Endometrial microvascular endothelial cells (primary cell): ENCODE results near the gene SLC2A14. TPM values are rescaled to one million over a fixed set of nuclear protein-coding genes. Genes with fewer than 3 reads are reported as not detected.
"Not testable (repeated sequence)": the region's sequence is repeated elsewhere in the genome, so short reads cannot be mapped to it uniquely, and the experiment has no call there.

Source experiments
- in situ Hi-C: cut with HindIII; loops from 2 replicates; pipeline ENCODE4 v1.10.0; 2017; ENCODE audit warnings: low sequenced_read_pairs, low pct_unique_long_range_greater_than_20kb; ENCODE audit errors: inconsistent ontology term
- total RNA-seq: library from RNA; depleted of rRNA; stranded (reverse); fragments of >200 nt; gene quantifications from one replicate; pipeline ENCODE4 v1.2.3, GENCODE V29; 2015; ENCODE audit errors: inconsistent ontology term

SLC2A14 gene
- total RNA-seq, 1 donor from 2014 or later = not detected

- in situ Hi-C loops = no loop called here
Observed at GRCh38 chr12:7788294-7788660, 84.4 kb downstream of the SLC2A14 start.

DNA sequence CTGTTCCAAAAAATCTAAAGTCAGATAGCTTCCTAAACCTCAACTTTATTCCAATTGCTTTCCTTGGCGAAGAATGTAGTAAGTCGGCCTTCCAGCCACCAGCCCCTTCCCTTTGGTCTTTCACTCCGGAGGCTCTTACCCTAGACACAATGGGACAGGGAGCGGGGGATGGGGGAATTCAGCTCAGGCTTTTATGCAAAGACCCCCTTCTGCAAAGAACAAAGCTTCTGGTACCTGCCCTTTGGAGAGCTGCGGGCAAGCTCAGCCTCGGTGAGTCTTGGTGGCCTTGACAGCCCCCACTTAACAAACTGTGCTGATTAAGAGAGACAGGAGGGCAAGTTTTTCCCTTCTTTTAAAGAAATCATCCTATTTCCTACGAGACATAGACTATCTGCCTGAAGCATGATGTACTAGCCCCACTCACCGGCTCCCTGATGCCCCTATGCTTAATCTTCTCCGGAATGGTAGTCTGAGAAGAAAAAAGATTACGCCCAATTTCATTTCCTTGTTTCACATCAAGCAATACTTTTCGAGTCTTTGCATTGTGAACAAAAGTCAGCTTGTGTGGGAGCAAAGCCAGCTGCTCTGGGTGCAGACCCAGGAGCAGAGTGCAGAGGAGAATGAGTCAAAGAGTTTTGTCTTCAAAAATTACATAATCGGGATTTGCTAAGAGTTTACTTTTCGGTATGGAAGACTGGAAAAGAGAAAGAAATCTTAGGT lies 85.0 kb downstream of the SLC2A14 start:
- in situ Hi-C loops = no loop called here

DNA sequence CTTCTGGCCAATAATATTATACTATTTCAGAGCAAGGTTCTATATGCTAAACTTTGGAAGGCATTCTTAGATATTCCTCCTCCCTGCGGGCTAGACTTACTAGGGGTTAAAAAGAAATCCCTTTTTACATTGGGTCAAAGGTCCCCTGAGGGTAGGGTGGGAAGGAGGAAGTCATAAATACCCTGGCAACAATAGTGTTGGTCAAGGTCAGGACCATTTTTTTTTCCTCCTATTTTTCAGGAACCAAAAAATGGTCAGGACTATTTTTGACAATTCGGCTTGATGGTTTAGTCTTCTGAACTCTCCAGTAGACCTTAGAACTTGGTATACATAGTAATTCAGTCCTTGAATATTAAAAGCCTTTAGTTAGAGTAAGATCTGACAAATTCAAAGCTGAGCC lies 88.0 kb downstream of the SLC2A14 start:
- in situ Hi-C loops = no loop called here

DNA sequence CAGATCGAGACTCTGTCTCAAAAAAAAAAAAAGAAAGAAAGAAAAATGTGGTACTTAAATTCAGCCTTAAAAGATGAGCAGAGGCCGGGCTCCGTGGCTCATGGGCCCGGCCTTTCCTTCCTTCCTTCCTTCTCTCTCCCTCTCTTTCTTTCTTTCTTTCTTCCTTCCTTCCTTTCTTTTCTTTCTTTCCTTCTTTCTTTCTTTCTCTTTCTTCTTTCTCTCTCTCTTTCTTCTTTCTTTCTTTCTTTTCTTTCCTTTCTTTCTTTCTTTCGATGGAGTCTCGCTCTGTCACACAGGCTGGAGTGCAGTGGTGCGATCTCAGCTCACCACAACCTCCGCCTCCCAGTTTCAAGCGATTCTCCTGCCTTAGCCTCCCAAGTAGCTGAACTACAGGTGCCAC lies 89.3 kb downstream of the SLC2A14 start:
- in situ Hi-C loops = not testable (repeated sequence)

GRCh38 chr12:7782055-7782454 lies 90.7 kb downstream of the SLC2A14 start:
- in situ Hi-C loops = no loop called here

DNA sequence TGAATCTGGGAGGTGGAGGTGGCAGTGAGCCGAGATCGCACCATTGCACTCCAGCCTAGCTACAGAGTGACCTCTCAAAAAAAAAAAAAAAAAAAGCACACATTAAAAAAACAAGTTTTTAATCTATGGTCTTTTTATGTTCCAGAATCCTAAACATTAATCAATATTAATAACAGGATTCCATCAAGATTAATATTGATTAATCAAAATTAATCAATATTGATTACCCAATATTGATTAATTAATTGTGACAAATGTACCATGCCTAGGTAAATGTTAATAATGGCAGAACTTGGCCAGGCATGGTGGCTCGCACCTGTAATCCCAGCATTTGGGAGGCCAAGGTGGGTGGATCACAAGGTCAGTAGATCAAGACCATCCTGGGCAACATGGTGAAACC lies 91.4 kb downstream of the SLC2A14 start:
- in situ Hi-C loops = no loop called here

GRCh38 chr12:7769999-7770398 lies 102.7 kb downstream of the SLC2A14 start:
- in situ Hi-C loops = no loop called here

Other genes with a start within 250 kb of the SLC2A14 start
- gene APOBEC1, start 207.0 kb downstream of the SLC2A14 start, total RNA-seq = not detected
- gene GDF3, start 177.1 kb downstream of the SLC2A14 start, total RNA-seq = not detected
- not detected for gene DPPA3, start 161.5 kb downstream of the SLC2A14 start, total RNA-seq
- not detected for gene CLEC4C, start 125.5 kb downstream of the SLC2A14 start, total RNA-seq
- gene NANOGNB, start 107.7 kb downstream of the SLC2A14 start, total RNA-seq = not detected
- not detected for gene NANOG, start 83.5 kb downstream of the SLC2A14 start, total RNA-seq
- gene SLC2A3, start 63.3 kb upstream of the SLC2A14 start, total RNA-seq = 22.6 TPM
- gene FOXJ2, start 159.8 kb upstream of the SLC2A14 start, total RNA-seq = 7.2 TPM
- 1.2 TPM for gene C3AR1, start 193.4 kb upstream of the SLC2A14 start, total RNA-seq
- gene NECAP1, start 209.4 kb upstream of the SLC2A14 start, total RNA-seq = 67.9 TPM